Measurements from ENCODE around the gene METAP1D. TPM values are rescaled to one million over a fixed set of nuclear protein-coding genes. Genes with fewer than 3 reads are reported as not detected.

Gene METAP1D
- total and polyA plus RNA-seq, 8 donors = 2.8 to 24.4 (median 20.1) TPM

- TF ChIP-seq CTCF (IDR thresholded peaks at IDR 0.05) = no peak
- DNase-seq (no peak), ATAC-seq (no peak)
- H3K27me3 ChIP-seq = peaks cover 100% of the 10 kb centered on the region in 2 donors
- no peaks in the 10 kb centered on the region for H3K36me3 ChIP-seq
- no peaks in the 10 kb centered on the region for H3K9me3 ChIP-seq
- intact Hi-C loops (cut with DNase I) = no loop called here
- peaks cover 18 to 32% of the 10 kb centered on the region in 2 donors for H3K4me1 ChIP-seq
- no peak overlapping the region for H3K27ac ChIP-seq
- no peak overlapping the region for H3K4me3 ChIP-seq
Observed at GRCh38 chr2:172091000-172091641, 91.4 kb downstream of the METAP1D start.

- H3K27ac ChIP-seq = no peak overlapping the region
- ATAC-seq = no peak
- TF ChIP-seq CTCF (IDR thresholded peaks at IDR 0.05) = no peak
- peaks cover 19 to 32% of the 10 kb centered on the region in 2 donors for H3K4me1 ChIP-seq
- no peak overlapping the region for H3K4me3 ChIP-seq
- H3K9me3 ChIP-seq = no peaks in the 10 kb centered on the region
- peaks cover 100% of the 10 kb centered on the region in 2 donors for H3K27me3 ChIP-seq
- H3K36me3 ChIP-seq = no peaks in the 10 kb centered on the region
- intact Hi-C loops (cut with DNase I) = no loop called here
- DNase-seq = no peak
Observed at GRCh38 chr2:172091761-172092566, 92.2 kb downstream of the METAP1D start.

GRCh38 chr2:172092716-172093415, 93.1 kb downstream of the METAP1D start:
- H3K4me3 ChIP-seq = no peak overlapping the region
- intact Hi-C loops (cut with DNase I) = no loop called here
- no peak overlapping the region for H3K27ac ChIP-seq
- no peaks in the 10 kb centered on the region for H3K9me3 ChIP-seq
- H3K36me3 ChIP-seq = no peaks in the 10 kb centered on the region
- no peak for DNase-seq
- no peak for TF ChIP-seq CTCF (IDR thresholded peaks at IDR 0.05)
- no peak for ATAC-seq
- H3K27me3 ChIP-seq = peaks cover 100% of the 10 kb centered on the region in 2 donors
- peaks cover 22 to 36% of the 10 kb centered on the region in 2 donors for H3K4me1 ChIP-seq

- H3K4me3 ChIP-seq = no peak overlapping the region
- peaks cover 22 to 39% of the 10 kb centered on the region in 2 donors for H3K4me1 ChIP-seq
- no peak overlapping the region for H3K27ac ChIP-seq
- no peaks in the 10 kb centered on the region for H3K36me3 ChIP-seq
- intact Hi-C loops (cut with DNase I) = no loop called here
- H3K27me3 ChIP-seq = peaks cover 100% of the 10 kb centered on the region in 2 donors
- H3K9me3 ChIP-seq = no peaks in the 10 kb centered on the region
- no peak for DNase-seq
- no peak for ATAC-seq
- no peak for TF ChIP-seq CTCF (IDR thresholded peaks at IDR 0.05)
Observed at GRCh38 chr2:172093416-172094293, 93.9 kb downstream of the METAP1D start.

Measured in left lung (tissue), 10 donors.